Body of pancreas (tissue), 4 donors: ENCODE data around the gene C15orf40. TPM values are rescaled to one million over a fixed set of nuclear protein-coding genes. Genes with fewer than 3 reads are reported as not detected.

Experiments
- ATAC-seq: fragments of 150-250 bp; one replicate; pipeline ENCODE4 v1.9.1; 2016
- DNase-seq, 4 donors: peaks; one replicate each; pipeline ENCODE4 v3.0.0-alpha.2; 2019
- H3K27ac ChIP-seq, 4 donors: fragments of 200-600 bp; sonication (generic); 1 replicate in 3 of 4; 2 replicates in 1 of 4; pipeline versions ENCODE4 v1.5.1 to v1.6.1; 2016 to 2019; ENCODE audit warnings: mild to moderate bottlenecking in 1 of 4, mixed read lengths in 1 of 4, moderate library complexity in 1 of 4
- H3K27me3 ChIP-seq, 2 donors: fragments of 200-600 bp; sonication (generic); one replicate each; pipeline ENCODE4 v1.6.0; 2016; ENCODE audit warnings: mild to moderate bottlenecking in 1 of 2
- H3K36me3 ChIP-seq, 2 donors: fragments of 200-600 bp; sonication (generic); replicated peaks in 1 of 2; 2 replicates each; pipeline ENCODE4 v1.5.1; 2016; ENCODE audit warnings: low read depth in 2 of 2; ENCODE audit not compliant: insufficient read depth in 1 of 2
- H3K4me1 ChIP-seq: fragments of 200-600 bp; sonication (generic); one replicate; pipeline ENCODE4 v1.6.0; 2016
- H3K4me3 ChIP-seq, 2 donors: fragments of 200-600 bp; sonication (generic); 1 replicate in 1 of 2; 2 replicates in 1 of 2; pipeline ENCODE4 v1.5.1; 2016 to 2019
- H3K9me3 ChIP-seq, 3 donors: fragments of 200-600 bp; sonication (generic); 1 replicate in 2 of 3; 2 replicates in 1 of 3; pipeline ENCODE4 v1.5.1; 2016
- POLR2A ChIP-seq, 3 donors: fragments of 450-650 bp; IDR thresholded peaks; one replicate each; pipeline ENCODE4 v1.6.1; 2016; ENCODE audit warnings: antibody characterized with exemption in 3 of 3, mild to moderate bottlenecking in 2 of 3
- WGBS, 2 donors: methylation state at CpG; one replicate each; pipeline ENCODE4 v1.1.5; 2017; 5-methylcytosine and 5-hydroxymethylcytosine counted together
- intact Hi-C: fragments of 100-400 bp; cut with DNase I; formaldehyde crosslinking; loops from one replicate; pipeline ENCODE4 v1.15.1; 2023
- total RNA-seq, 2 donors: library from RNA; depleted of rRNA; stranded (reverse); fragments of >200 nt; gene quantifications; one replicate each; pipeline ENCODE4 v1.1.0, GENCODE V29; 2016
- TF ChIP-seq, protein P1 (sequence below), 7 experiments: fragments of 450-650 bp in 4 of 7; fragments of 200-600 bp in 3 of 7; sonication (generic) in 3 of 7; IDR thresholded peaks; one replicate each; pipeline ENCODE4 v1.5.1; 2016 to 2019; ENCODE audit warnings: antibody characterized with exemption in 7 of 7

Gene C15orf40
- total RNA-seq, 2 donors from 2014 or later: 9.3 to 9.6 TPM

DNA sequence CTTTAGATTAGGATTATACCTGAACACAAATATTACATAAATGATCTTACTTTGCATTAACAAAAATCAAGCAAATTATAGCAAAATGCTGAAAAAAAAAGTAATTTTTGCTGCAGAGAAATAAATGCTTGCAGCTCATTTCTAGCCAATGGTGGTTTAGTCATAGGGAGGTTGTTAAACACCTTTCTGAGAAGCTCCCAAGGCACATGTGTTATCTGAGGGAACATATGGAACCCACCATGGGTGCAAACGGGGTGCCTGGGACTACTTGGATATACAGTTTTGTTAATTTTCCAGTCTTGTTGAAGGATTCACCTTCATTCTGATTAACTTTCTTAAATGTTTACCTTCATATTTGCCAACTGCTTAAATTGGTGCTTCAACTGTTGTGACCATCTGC, 34.4 kb downstream of the C15orf40 start:
- H3K4me3 ChIP-seq: no peak overlapping the region
- ATAC-seq (no peak), DNase-seq (no peak)
- no peaks in the 10 kb centered on the region for H3K36me3 ChIP-seq
- H3K27ac ChIP-seq: no peak overlapping the region
- WGBS, 2 donors: 93 to 95% methylated on average over 1 of the region's 1 CpG
- intact Hi-C loops: no loop called here
- H3K27me3 ChIP-seq: no peaks in the 10 kb centered on the region
- TF ChIP-seq, protein P1, sequence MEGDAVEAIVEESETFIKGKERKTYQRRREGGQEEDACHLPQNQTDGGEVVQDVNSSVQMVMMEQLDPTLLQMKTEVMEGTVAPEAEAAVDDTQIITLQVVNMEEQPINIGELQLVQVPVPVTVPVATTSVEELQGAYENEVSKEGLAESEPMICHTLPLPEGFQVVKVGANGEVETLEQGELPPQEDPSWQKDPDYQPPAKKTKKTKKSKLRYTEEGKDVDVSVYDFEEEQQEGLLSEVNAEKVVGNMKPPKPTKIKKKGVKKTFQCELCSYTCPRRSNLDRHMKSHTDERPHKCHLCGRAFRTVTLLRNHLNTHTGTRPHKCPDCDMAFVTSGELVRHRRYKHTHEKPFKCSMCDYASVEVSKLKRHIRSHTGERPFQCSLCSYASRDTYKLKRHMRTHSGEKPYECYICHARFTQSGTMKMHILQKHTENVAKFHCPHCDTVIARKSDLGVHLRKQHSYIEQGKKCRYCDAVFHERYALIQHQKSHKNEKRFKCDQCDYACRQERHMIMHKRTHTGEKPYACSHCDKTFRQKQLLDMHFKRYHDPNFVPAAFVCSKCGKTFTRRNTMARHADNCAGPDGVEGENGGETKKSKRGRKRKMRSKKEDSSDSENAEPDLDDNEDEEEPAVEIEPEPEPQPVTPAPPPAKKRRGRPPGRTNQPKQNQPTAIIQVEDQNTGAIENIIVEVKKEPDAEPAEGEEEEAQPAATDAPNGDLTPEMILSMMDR (IDR thresholded peaks at IDR 0.05): no peak
- no peak for TF ChIP-seq POLR2A (IDR thresholded peaks at IDR 0.05)
- peaks cover 17% of the 10 kb centered on the region for H3K4me1 ChIP-seq
- H3K9me3 ChIP-seq: no peaks in the 10 kb centered on the region

DNA sequence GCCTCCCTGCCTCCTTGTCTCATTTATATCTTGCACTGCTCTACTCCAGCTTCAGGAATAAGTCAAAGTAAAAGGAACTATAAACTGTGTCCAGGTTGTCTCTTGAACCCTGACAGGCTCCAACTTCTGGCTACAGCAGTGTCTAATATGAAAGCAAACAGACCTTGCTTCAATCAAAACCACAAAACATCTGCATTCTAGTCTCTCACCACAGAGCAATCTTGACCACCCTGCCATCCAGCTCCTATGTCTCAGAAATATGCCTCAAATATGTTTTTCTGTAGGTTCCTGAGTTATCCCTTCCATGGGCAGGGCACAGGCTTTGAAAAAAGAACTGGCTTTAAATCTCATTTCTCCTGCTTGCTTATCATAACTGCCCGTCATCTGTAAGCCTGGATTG, 38.4 kb downstream of the C15orf40 start:
- Histone ChIP-seq H3K27ac (peak overlapping the region in 3 of 4 donors; percentile 22 to 76 (median 30)), H3K36me3 (no peaks in the 10 kb centered on the region), H3K4me3 (no peak overlapping the region), H3K4me1 (peaks cover 49% of the 10 kb centered on the region), H3K9me3 (no peaks in the 10 kb centered on the region), H3K27me3 (no peaks in the 10 kb centered on the region)
- 13 to 27% methylated on average over 1 of the region's 1 CpG for WGBS, 2 donors
- intact Hi-C loops: no loop called here
- DNase-seq (no peak), ATAC-seq (no peak)
- no peak for TF ChIP-seq POLR2A (IDR thresholded peaks at IDR 0.05)
- TF ChIP-seq, protein P1 (IDR thresholded peaks at IDR 0.05): no peak

DNA sequence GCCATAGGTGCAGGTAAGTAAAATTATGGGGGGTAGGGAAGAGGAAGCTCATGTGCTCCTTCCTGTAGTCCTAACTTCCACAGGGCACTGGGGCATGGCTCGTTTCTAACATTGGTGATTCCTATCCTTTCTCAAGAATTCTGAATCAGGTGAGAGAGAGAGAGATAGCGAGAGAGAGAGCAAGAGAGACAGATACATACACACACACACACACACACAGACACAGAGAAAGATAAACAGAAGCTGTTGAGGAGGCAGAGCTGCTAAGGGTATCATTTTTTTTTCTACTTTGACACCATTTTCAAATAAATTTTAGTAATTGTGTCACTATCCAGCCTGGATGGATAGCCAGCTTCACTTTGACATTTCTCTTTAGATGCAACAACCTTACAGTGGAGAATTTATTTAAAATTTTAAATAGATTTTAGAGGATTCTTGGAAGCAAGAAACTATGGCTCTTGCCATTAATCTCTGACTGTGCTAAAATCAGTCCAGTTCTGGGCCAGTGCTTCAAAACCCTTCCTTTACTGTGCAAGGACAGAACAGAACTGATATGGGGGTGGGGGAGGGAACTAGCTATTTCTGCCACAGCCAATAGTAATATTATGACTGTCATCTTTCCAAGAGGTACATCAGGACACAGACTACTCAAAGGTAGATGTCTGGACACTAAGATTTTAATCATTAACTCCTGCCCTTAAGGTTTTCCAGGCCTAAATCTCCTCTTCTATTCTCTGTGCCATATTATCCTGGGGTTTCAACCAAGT, 40.0 kb downstream of the C15orf40 start:
- intact Hi-C loops: no loop called here
- TF ChIP-seq POLR2A (IDR thresholded peaks at IDR 0.05): no peak
- TF ChIP-seq, protein P1 (IDR thresholded peaks at IDR 0.05): no peak
- no peaks in the 10 kb centered on the region for H3K9me3 ChIP-seq
- 34 to 41% methylated on average over 2 of the region's 2 CpGs for WGBS, 2 donors
- H3K4me3 ChIP-seq: no peak overlapping the region
- peak overlapping the region; percentile 18 to 76 (median 67) for H3K27ac ChIP-seq
- no peaks in the 10 kb centered on the region for H3K36me3 ChIP-seq
- H3K27me3 ChIP-seq: no peaks in the 10 kb centered on the region
- peaks cover 49% of the 10 kb centered on the region for H3K4me1 ChIP-seq
- ATAC-seq (peak; percentile 34), DNase-seq (no peak)

DNA sequence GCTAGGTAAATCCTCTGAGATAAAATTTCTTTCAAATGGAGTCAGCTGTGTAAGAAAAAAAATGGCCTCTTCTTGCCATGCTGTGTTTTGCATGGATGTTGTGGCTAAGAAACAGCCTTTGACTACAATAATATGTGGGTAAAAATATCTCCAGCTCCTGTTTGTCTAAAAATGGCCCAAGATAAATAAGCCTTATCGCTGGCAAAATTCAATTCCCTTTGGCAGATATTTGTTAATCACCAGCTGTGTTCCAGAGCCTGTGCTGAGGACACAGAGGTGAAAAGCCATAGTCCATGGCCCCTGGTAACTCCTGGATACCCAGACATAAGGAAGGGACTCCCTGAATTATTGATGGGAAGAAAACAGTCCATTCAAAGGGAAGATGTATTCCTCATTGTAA, 40.7 kb downstream of the C15orf40 start:
- no peaks in the 10 kb centered on the region for H3K36me3 ChIP-seq
- H3K9me3 ChIP-seq: no peaks in the 10 kb centered on the region
- 7 to 24% methylated on average over 1 of the region's 1 CpG for WGBS, 2 donors
- H3K4me1 ChIP-seq: peaks cover 49% of the 10 kb centered on the region
- TF ChIP-seq, protein P1 (IDR thresholded peaks at IDR 0.05): no peak
- TF ChIP-seq POLR2A (IDR thresholded peaks at IDR 0.05): no peak
- H3K27ac ChIP-seq: peak overlapping the region; percentile 21 to 76 (median 67)
- intact Hi-C loops: no loop called here
- peak; percentile 39 to 65 (median 56) for DNase-seq
- H3K27me3 ChIP-seq: no peaks in the 10 kb centered on the region
- H3K4me3 ChIP-seq: no peak overlapping the region
- ATAC-seq: peak; percentile 88
